Measurements from ENCODE around the gene GNB1L. TPM values are rescaled to one million over a fixed set of nuclear protein-coding genes. Genes with fewer than 3 reads are reported as not detected.

GNB1L gene
- total RNA-seq, 2 donors from 2014 or later: 2.6 to 4.7 TPM

DNA sequence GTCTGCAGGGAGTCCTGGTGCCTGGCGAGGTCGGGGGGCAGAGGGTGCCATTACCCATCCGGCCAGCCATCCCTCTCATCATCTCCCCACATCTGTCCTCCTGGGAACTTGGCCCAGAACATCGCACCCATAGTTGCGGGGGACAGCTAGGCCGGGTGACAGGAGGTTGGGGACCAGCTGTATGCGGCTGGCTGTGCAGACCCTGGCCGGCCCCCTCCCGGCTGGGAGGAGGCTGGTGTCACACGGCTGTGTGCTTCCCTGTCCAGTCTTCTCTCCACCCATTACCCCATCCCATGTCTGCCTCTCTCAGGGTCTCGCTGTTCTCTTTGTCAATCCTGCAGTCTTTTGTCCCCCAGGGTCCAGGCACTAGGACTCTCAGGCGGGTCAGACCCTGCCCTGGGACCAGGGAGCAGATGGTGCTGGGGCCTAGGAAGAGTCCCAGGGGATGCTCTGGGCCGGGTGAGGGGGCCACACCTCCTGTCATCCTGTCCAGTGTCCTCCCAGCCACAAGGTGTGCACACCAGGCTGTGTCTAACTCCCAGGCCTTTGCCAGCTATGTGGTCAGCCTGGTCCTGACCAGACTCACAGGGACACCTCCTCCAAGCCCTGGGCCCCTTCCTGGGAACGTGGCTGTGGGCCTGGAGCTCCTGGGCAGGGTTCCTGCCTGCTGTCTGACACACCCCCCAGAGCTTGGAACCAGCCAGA, 100.5 kb downstream of the GNB1L start:
- Histone ChIP-seq H3K4me3 (no peak overlapping the region), H3K36me3 (no peaks in the 10 kb centered on the region), H3K27ac (no peak overlapping the region), H3K4me1 (peaks cover 0 to 30% of the 10 kb centered on the region in 2 donors), H3K9me3 (no peaks in the 10 kb centered on the region), H3K27me3 (peaks cover 18 to 31% of the 10 kb centered on the region in 2 donors)
- DNase-seq (ENCODE audit: low spot score): no peak
- TF ChIP-seq, protein P1, sequence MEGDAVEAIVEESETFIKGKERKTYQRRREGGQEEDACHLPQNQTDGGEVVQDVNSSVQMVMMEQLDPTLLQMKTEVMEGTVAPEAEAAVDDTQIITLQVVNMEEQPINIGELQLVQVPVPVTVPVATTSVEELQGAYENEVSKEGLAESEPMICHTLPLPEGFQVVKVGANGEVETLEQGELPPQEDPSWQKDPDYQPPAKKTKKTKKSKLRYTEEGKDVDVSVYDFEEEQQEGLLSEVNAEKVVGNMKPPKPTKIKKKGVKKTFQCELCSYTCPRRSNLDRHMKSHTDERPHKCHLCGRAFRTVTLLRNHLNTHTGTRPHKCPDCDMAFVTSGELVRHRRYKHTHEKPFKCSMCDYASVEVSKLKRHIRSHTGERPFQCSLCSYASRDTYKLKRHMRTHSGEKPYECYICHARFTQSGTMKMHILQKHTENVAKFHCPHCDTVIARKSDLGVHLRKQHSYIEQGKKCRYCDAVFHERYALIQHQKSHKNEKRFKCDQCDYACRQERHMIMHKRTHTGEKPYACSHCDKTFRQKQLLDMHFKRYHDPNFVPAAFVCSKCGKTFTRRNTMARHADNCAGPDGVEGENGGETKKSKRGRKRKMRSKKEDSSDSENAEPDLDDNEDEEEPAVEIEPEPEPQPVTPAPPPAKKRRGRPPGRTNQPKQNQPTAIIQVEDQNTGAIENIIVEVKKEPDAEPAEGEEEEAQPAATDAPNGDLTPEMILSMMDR (IDR thresholded peaks at IDR 0.05): no peak

DNA sequence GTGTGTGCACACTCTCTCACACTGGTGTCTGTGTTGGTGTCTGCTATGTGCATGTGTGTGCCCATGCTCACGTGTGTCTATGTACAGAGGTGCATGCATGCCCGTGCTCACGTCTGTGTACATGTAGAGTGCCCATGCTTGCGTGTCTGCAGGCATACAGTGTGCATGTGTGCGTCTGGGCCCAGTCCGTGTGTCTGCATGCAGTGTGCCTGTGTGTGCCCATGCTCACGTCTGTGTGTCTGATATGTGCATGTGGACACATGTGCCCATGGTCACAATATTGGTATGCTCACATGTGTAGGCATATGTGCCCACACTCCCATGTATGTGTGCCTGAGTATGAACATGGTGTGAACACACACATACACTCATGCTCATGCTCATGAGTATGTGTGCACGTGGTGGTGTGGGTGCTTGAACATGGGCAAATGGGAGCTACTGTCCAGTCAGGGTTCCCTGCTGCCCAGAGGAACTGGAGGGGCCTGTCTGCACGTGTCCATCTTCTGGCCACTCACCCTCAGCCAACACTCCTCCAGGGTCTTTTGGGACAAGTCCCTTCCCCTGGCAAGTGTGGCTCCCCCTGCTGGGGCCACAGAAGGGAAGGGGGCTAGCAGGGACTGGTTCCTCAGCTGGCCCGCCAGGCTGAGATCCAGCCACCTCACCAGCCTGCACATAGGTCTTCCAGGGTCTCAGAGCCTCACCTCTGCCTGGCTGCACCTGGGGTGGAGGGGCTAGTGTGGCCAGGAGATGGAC, 101.4 kb downstream of the GNB1L start:
- peaks cover 0 to 26% of the 10 kb centered on the region in 2 donors for H3K4me1 ChIP-seq
- no peaks in the 10 kb centered on the region for H3K9me3 ChIP-seq
- no peaks in the 10 kb centered on the region for H3K36me3 ChIP-seq
- H3K4me3 ChIP-seq: no peak overlapping the region
- TF ChIP-seq, protein P1 (IDR thresholded peaks at IDR 0.05): no peak
- no peak overlapping the region for H3K27ac ChIP-seq
- H3K27me3 ChIP-seq: peaks cover 18 to 24% of the 10 kb centered on the region in 2 donors
- DNase-seq (ENCODE audit: low spot score): no peak

DNA sequence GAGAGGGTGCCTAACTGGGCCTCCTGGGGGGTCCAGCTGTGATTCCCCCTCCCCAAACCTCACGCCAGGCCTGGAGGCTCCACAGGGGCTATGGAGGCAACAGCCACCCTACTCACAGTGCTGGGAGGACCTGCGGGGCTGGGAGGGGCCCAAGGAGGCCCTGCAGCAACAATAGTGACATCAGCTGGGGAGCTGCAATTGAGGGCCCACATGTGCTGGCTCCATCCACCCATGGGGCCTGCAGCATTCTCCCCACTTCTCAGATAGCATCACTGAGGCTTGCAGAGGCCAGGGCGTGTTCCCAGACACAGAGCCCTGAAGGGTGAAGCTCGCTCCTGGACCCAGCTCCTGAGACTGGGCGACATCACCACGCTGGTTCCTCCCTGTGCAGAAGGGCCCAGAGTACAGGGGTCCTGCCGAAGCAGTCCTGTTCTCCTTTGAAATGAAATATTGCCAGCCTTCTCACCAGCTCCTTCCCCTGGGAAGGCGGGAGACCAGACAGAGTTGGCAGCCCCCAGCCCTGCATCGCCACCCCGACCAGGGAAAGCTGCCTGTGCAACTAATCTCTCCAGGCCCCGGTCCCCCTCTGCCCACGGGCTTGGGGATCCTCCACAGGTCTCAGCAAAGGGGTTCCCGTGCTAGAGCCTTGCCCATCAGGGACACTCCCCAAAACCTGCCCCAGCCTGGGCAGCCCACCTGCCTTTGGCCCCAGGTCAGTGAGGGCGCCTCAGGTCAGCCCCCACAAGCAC, 103.0 kb downstream of the GNB1L start:
- H3K36me3 ChIP-seq: no peaks in the 10 kb centered on the region
- peaks cover 0 to 20% of the 10 kb centered on the region in 2 donors for H3K4me1 ChIP-seq
- no peak overlapping the region for H3K4me3 ChIP-seq
- H3K27ac ChIP-seq: no peak overlapping the region
- H3K9me3 ChIP-seq: no peaks in the 10 kb centered on the region
- TF ChIP-seq, protein P1 (IDR thresholded peaks at IDR 0.05): no peak
- no peak for DNase-seq (ENCODE audit: low spot score)
- H3K27me3 ChIP-seq: peaks cover 18 to 19% of the 10 kb centered on the region in 2 donors

DNA sequence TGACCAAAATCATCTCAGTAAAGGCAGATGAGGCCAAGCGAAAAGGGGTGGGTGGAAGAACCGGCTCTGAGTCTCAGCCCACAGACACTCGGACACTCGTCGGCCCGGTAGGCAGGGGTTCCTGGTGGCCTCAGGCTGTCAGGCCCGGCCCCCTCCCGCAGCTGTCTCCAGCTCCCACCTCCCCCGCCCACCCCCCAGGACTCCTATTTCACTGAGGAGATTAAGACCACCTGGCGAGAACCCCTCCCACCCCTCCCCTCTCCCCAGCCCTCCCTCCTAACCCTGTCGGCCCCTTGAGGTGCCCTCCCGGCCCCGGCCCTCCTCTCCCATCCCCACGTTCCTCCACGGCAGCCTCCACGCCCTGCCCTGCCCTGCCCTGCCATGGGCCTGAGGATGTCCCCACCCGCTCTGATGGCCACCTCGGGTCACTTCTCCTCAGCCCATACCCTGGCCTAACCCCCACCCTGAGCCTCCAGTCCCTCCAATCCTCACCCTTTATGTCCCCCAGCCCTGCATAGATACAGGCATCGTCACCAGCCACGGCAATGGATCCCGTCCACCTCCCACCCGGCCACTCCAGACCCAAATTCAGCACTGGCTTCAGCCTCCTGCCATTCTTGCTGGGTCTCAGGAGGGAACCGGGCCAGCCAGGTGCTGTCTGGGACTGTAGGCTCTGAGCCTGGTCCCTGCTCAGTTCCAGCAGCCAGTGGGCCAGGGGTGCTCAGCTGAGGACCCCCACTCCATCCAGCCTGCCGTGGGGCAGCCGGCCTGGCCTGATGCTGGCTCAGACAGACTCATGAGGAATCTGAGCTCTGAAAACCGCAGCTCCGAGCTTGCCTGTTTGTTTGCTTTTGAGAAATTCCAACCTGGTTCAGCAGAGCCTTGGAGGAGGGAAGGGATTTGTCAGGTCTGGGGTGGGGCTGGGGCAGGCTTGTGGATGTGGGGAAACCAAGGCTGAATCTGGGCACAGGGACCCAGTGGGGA, 103.9 kb downstream of the GNB1L start:
- peaks cover 0 to 16% of the 10 kb centered on the region in 2 donors for H3K4me1 ChIP-seq

More for the DNA sequence above, 103.9 kb downstream of the GNB1L start:
- Histone ChIP-seq H3K27ac (no peak overlapping the region), H3K27me3 (peaks cover 10 to 12% of the 10 kb centered on the region in 2 donors), H3K9me3 (no peaks in the 10 kb centered on the region), H3K36me3 (no peaks in the 10 kb centered on the region), H3K4me3 (no peak overlapping the region)
- TF ChIP-seq, protein P1 (IDR thresholded peaks at IDR 0.05): no peak
- no peak for DNase-seq (ENCODE audit: low spot score)

Data from right atrium auricular region (tissue), 2 donors.